NCI-H1930 (cell line): ENCODE data around the gene TSPAN14.
A peak's percentile ranks its signal among the peaks of the same experiment; 100 is the strongest.
"Not testable (repeated sequence)": the region's sequence is repeated elsewhere in the genome, so short reads cannot be mapped to it uniquely, and the experiment has no call there.

Experiments used
- DNase-seq, 2 experiments: peaks; one replicate each; lab custom pipeline; 2025; lab: John Stamatoyannopoulos, UW

TSPAN14 gene

GRCh38 chr10:80524190-80524909 is 70.2 kb downstream of the TSPAN14 start:
- no peak for DNase-seq

GRCh38 chr10:80526218-80526617 is 72.1 kb downstream of the TSPAN14 start:
- no peak for DNase-seq

DNA sequence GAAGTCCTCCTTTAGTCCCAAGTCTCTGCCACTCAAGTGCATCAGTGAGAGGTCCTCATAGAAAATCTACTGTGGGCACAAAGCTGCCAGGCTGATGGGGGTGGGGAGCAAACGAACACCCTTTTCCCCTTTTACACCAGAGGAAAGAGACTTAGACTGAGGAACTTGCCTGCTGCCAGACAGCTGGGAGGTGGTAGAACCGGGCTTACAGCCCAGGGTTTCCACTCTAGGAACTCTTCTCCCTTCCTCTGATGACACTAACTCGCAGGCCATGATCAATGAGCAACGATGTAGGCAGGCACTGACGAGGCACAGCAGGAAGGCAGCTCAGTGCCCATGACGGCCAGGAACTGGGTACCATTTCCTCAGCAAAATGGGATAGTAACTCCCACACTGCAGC is 72.6 kb downstream of the TSPAN14 start:
- DNase-seq = no peak

- no peak for DNase-seq
Measured at GRCh38 chr10:80528185-80528700, 74.1 kb downstream of the TSPAN14 start.

GRCh38 chr10:80528901-80529300 is 74.8 kb downstream of the TSPAN14 start:
- no peak for DNase-seq

DNA sequence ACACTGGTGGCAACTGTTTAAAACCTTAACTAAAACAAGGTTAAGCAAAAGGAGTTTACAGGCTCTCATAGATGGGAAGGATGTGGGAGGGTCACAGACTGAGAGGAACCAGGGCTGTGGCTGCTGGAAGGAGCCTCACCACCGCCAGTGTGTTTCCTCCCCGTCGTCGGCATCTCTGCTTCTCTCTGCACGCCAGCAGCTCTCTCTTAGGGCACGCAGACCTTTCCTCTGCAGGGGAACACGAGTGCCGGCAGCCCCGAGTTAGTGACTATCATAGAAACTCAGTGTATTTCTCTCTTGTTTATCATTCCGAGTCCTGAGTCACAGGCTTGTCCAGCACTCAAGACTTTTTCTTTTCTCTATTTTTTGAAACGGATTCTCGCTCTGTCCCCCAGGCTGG is 75.5 kb downstream of the TSPAN14 start:
- no peak for DNase-seq

- no peak for DNase-seq
Measured at GRCh38 chr10:80530251-80530650, 76.1 kb downstream of the TSPAN14 start.

- no peak for DNase-seq
Measured at GRCh38 chr10:80530816-80531215, 76.7 kb downstream of the TSPAN14 start.

GRCh38 chr10:80532571-80532970 is 78.5 kb downstream of the TSPAN14 start:
- DNase-seq = no peak

DNA sequence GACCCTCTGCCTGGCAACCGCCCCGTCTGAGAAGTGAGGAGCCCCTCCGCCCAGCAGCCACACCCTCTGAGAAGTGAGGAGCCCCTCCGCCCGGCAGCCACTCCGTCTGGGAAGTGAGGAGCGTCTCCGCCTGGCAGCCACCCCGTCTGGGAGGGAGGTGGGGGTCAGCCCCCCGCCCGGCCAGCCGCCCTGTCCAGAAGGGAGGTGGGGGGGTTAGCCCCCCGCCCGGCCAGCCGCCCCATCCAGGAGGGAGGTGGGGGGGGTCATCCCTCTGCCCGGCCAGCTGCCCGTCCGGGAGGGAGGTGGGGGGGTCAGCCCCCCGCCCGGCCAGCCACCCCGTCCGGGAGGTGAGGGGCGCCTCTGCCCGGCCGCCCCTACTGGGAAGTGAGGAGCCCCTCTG is 79.9 kb downstream of the TSPAN14 start:
- DNase-seq = not testable (repeated sequence)

DNA sequence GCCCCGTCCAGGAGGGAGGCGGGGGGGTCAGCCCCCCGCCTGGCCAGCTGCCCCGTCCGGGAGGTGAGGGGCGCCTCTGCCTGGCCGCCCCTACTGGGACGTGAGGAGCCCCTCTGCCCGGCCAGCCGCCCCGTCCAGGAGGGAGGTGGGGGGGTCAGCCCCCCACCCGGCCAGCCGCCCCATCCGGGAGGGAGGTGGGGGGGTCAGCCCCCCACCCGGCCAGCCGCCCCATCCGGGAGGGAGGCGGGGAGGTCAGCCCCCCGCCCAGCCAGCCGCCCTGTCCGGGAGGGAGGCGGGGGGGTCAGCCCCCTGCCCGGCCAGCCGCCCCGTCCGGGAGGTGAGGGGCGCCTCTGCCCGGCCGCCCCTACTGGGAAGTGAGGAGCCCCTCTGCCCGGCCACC is 80.5 kb downstream of the TSPAN14 start:
- DNase-seq = not testable (repeated sequence)

DNA sequence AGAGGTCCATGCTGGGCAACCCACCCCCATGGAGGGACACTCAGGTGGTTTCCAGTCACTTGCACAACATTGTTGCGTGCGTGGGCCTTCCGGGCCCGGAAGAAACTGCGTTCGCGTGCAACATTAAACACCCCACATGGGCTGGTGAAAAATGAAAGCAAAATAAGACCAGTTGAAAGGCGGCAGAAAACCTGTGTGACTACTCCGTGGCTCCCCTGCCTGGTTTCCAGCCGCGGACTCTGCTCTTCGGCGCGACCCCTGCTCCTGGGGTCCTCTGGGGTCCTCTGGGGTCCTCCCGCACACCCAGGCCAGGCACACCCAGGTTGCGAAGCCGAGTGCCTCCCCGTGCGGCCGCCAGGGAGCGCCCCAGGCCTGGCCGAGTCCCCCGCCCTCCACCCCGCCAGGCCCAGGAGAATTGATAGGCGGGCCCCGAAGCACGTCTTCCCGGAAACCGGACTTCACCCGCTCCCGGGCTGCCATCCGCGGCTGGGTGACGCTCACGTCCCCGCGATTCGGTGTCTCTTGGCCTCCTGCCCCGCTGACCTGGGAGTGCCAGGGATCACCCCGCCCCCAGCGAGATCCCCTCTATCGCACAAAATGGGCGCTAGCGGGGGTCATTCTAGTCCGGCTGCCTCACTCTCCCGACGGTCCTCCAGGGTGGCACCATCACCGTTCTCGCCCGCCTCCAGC is 81.7 kb downstream of the TSPAN14 start:
- DNase-seq = peak; percentile 49 to 69

DNA sequence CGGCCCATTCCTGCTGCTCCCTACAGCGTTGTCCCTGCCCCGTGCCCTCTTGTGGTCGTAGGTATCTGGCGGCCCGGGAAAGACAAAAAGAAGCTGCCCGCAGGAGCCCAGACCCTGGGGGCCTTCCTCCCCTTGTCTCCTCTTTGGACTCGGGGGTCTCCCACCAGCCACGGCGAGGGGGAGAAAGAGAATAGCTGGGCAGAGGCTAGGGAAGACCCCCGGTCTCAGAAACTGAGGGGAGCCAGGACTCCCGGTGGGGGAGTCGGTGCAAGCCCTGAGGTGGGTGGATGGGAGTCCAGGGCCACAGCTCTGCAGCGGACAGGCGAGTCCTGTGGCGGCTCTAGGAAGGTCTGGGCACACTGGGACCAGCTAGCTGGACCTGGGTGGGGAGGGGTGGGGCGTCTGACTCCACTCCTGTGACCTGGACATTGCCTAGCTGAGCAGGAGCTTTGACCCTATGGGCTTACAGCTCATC is 82.3 kb downstream of the TSPAN14 start:
- no peak for DNase-seq

- DNase-seq = no peak
Measured at GRCh38 chr10:80537086-80537735, 83.1 kb downstream of the TSPAN14 start.

DNA sequence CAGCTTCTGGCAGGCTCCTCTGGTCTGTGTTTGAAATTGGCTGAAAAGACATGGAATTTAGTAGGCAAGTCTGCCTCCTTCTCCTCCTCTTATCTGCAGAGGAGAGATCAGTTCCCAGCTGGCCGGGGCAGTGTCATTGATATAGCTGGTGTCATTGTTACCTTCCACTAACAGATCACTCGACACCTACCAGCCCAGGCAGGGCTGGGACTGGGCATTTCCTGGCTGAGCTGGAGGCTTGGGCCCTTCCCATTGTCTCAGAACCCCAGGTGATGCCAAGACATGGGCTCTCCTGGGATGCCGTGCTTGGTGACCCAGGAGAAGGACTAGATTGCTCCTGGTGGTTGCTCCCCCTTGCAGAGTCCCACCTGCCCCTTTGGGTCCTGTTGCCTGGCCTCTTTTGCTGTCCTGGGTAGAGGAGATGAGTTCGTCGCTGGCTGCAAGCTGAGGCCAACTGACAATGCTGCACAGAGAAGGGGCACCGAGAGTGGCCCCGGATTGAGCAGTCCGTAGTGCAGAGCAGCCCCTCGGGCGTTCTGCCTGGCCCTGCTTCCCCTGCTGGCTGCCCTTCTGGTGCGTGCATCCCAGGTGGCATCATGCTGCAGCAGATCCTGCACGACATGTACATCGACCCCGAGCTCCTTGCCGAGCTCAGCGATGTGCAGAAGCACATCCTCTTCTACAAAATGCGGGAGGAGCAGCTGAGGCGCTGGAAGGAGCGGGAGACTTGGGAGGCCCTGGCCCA is 83.8 kb downstream of the TSPAN14 start, which contains the start of gene SH2D4B:
Gene SH2D4B, plus strand, starts transcription at position 167 of the 745 bp plus-strand sequence. Its CDS starts 430 bp downstream, at position 597.
- DNase-seq = no peak

DNA sequence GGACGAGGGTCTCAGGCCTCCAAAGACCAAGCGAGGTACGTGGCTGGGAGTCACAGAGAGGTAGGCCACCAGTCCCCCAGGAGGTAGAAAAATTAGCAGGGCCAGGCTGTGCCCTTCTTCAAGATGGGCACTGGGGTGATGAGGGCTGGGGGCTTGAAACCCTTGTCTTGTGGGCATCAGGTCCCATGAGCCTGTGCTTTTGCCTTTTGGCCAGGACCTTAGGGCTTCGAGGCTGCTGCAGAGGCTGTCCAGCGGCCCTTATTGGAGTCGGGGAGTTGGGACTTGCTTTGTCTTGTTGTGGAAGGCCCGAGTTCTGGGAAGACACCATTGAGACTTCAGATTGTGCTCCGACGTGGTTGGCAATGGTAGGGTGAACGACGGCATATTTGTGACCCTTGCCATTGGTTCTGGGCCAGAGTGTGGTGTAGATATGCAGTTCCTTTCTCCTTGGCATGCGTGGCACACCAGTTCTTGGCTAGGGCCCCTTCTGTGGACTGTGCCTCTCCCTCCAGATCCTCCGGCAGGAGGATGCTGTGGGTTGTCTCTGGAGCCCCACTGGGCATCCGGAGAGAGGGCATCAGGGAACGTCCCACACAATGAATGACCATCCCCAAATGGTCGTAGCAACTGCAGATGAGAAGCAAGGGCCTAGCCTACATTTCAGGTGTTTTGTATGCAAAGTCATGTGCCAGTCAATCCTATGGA is 84.5 kb downstream of the TSPAN14 start:
- no peak for DNase-seq

DNA sequence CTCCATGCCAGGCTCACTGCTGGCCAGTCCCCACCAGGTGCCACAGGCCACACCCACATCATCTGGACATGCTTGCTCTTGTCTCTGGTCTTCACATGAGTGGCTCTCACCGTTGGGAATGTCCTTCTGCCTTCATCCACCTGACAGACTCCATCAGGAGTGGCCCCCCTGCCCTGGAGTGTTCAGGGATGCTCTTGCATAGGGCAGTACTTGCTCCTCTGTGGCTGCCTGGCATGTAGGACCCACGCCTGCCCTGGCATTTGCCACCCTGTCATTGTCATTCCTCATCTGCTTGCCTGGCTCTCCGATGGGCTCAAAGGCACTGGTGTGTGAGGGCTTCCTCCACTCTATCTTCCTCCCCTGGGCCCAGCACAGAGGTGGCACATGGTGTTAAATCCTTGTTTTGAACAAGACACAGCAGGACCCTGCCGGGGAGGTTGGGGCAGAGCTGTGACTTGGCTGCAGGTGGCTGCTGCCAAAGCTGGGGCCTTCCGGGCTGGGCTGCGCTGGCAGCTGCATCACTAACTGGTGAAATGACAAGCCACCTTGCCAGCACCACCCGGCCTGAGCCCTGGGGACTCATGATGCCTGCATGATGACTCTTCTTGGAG is 85.4 kb downstream of the TSPAN14 start:
- DNase-seq = no peak

- no peak for DNase-seq
Measured at GRCh38 chr10:80540136-80540535, 86.0 kb downstream of the TSPAN14 start.

GRCh38 chr10:80540618-80540980 is 86.5 kb downstream of the TSPAN14 start:
- DNase-seq = no peak

DNA sequence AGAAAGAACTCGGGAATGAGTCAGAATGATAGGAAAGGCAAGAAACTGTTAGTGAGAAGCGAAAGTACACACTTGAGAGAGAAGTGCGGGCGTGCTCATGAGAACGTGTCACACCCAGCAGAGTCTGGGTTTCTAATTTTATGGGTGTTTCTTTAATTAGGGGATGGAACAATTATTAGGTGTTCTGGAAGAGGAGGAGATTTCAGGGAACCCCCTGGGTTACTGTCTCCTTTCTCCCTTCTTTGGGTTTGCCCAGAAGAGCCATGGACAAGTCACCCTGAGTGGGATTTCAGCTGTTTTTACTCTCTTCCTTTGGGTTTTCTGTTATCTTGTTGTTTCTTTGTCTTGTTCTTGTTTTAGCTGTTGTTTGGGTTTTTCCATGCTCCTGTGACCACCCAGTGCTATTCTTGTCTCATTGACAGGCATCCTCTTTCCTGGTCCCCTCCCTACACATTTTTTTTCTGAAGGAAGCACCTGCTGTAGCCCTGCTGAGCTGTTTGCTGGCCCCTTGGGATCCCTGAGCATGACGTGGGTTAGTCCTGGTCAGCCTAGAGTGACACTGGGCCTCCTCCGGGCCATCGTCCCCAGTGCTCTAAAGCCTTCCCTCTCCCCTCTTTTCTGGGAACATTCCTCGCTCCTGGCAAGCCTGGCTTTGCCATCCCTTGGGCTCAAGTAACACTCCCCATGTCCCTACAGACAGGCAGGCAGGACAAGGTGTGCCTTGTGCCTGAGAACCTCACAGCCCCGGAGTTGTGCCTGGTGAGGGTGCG is 87.1 kb downstream of the TSPAN14 start:
- no peak for DNase-seq
